H9 (cell line): Measurements from ENCODE around the gene APP. TPM values are rescaled to one million over a fixed set of nuclear protein-coding genes. Genes with fewer than 3 reads are reported as not detected.

Source experiments
- DNase-seq: peaks from one replicate; pipeline ENCODE4 v3.0.0-alpha.2; 2017
- H2AFZ ChIP-seq: one replicate; pipeline ENCODE4 v1.6.1; 2013; ENCODE audit warnings: mild to moderate bottlenecking, low read length, control low read depth, moderate library complexity
- H2AK5ac ChIP-seq: 2 replicates; pipeline ENCODE4 v1.6.1; 2013; ENCODE audit warnings: low read length, control low read depth, mixed read lengths; ENCODE audit not compliant: insufficient read length
- H2BK120ac ChIP-seq: one replicate; pipeline ENCODE4 v1.6.1; 2013; ENCODE audit warnings: low read depth, mild to moderate bottlenecking, low read length, control low read depth, inconsistent platforms; ENCODE audit not compliant: poor library complexity, severe bottlenecking
- H2BK12ac ChIP-seq: 2 replicates; pipeline ENCODE4 v1.6.1; 2013; ENCODE audit warnings: low read length, control low read depth, mixed read lengths, low read depth; ENCODE audit not compliant: insufficient read length
- H2BK15ac ChIP-seq: 2 replicates; pipeline ENCODE4 v1.6.1; 2013; ENCODE audit warnings: low read depth, low read length, control low read depth
- H2BK20ac ChIP-seq: one replicate; pipeline ENCODE4 v1.6.1; 2013; ENCODE audit warnings: low read depth, mild to moderate bottlenecking, low read length, control low read depth, inconsistent platforms; ENCODE audit not compliant: poor library complexity, severe bottlenecking
- H2BK5ac ChIP-seq: 2 replicates; pipeline ENCODE4 v1.6.1; 2013; ENCODE audit warnings: low read length, control low read depth, mixed read lengths; ENCODE audit not compliant: insufficient read length
- H3K14ac ChIP-seq: 2 replicates; pipeline ENCODE4 v1.6.1; 2013; ENCODE audit warnings: low read length, control low read depth; ENCODE audit not compliant: insufficient read depth
- H3K18ac ChIP-seq: 2 replicates; pipeline ENCODE4 v1.6.1; 2013; ENCODE audit warnings: low read depth, mild to moderate bottlenecking, mixed read lengths, low read length, control low read depth; ENCODE audit not compliant: insufficient read length
- H3K23ac ChIP-seq: 2 replicates; pipeline ENCODE4 v1.6.1; 2013; ENCODE audit warnings: low read length, control low read depth, mixed read lengths, low read depth; ENCODE audit not compliant: insufficient read length
- H3K23me2 ChIP-seq: 2 replicates; pipeline ENCODE4 v1.6.1; 2013; ENCODE audit warnings: low read depth, mild to moderate bottlenecking, mixed read lengths, low read length, control low read depth; ENCODE audit not compliant: insufficient read length, poor library complexity, severe bottlenecking
- H3K27ac ChIP-seq: 2 replicates; pipeline ENCODE4 v1.5.1; 2013; ENCODE audit warnings: low read length, control low read depth, mixed read lengths, low read depth; ENCODE audit not compliant: insufficient read length
- H3K27me3 ChIP-seq: 2 replicates; pipeline ENCODE4 v1.6.1; 2013; ENCODE audit warnings: low read length, control low read depth, inconsistent platforms; ENCODE audit not compliant: insufficient read depth
- H3K4ac ChIP-seq: 2 replicates; pipeline ENCODE4 v1.6.1; 2013; ENCODE audit warnings: low read depth, mild to moderate bottlenecking, control low read depth, inconsistent platforms, low read length, moderate library complexity
- H3K4me1 ChIP-seq: 2 replicates; pipeline ENCODE4 v1.6.1; 2013; ENCODE audit warnings: low read length, control low read depth, inconsistent platforms; ENCODE audit not compliant: insufficient read depth
- H3K4me2 ChIP-seq: 2 replicates; pipeline ENCODE4 v1.6.1; 2013; ENCODE audit warnings: low read length, control low read depth, mixed read lengths; ENCODE audit not compliant: insufficient read length, insufficient read depth
- H3K56ac ChIP-seq: 2 replicates; pipeline ENCODE4 v1.6.1; 2013; ENCODE audit warnings: low read depth, mild to moderate bottlenecking, mixed read lengths, low read length, control low read depth; ENCODE audit not compliant: insufficient read length
- H3K79me1 ChIP-seq: 2 replicates; pipeline ENCODE4 v1.6.1; 2013; ENCODE audit warnings: low read depth, mild to moderate bottlenecking, moderate library complexity, low read length, control low read depth, inconsistent platforms; ENCODE audit not compliant: insufficient read depth, poor library complexity, severe bottlenecking
- H3K79me2 ChIP-seq: 2 replicates; pipeline ENCODE4 v1.6.1; 2013; ENCODE audit warnings: low read length, control low read depth, inconsistent platforms; ENCODE audit not compliant: insufficient read depth
- H3K9ac ChIP-seq: 2 replicates; pipeline ENCODE4 v1.6.1; 2013; ENCODE audit warnings: low read length, control low read depth, mixed read lengths; ENCODE audit not compliant: insufficient read length; ENCODE audit errors: extremely low read depth
- H3K9me3 ChIP-seq: one replicate; pipeline ENCODE4 v1.6.1; 2013; ENCODE audit warnings: low read depth, low read length, inconsistent platforms; ENCODE audit not compliant: control insufficient read depth
- H3T11ph ChIP-seq: one replicate; pipeline ENCODE4 v1.6.1; 2013; ENCODE audit warnings: mild to moderate bottlenecking, low read length, control low read depth, inconsistent platforms
- H4K20me1 ChIP-seq: one replicate; pipeline ENCODE4 v1.6.1; 2013; ENCODE audit not compliant: control insufficient read depth, insufficient read length, insufficient read depth
- H4K5ac ChIP-seq: 2 replicates; pipeline ENCODE4 v1.6.1; 2013; ENCODE audit warnings: low read depth, mild to moderate bottlenecking, mixed read lengths, low read length, control low read depth; ENCODE audit not compliant: insufficient read length
- H4K8ac ChIP-seq: replicated peaks from 2 replicates; pipeline ENCODE4 v1.6.1; 2013; ENCODE audit warnings: low read length, control low read depth, mixed read lengths, low read depth; ENCODE audit not compliant: insufficient read length
- H4K91ac ChIP-seq: 2 replicates; pipeline ENCODE4 v1.6.1; 2013; ENCODE audit warnings: low read depth, mild to moderate bottlenecking, moderate library complexity, mixed read lengths, low read length, control low read depth; ENCODE audit not compliant: insufficient read length
- H3K27ac Mint-ChIP-seq, 3 experiments: 2 replicates in 2 of 3; 3 replicates in 1 of 3; pipeline ENCODE4 v1.8.0; 2020 to 2021; ENCODE audit warnings: mixed read lengths in 3 of 3, mild to moderate bottlenecking in 1 of 3, moderate library complexity in 1 of 3
- H3K27me3 Mint-ChIP-seq: 2 replicates; pipeline ENCODE4 v1.8.0; 2021; ENCODE audit warnings: low read depth, mild to moderate bottlenecking, moderate library complexity, mixed read lengths
- H3K36me3 Mint-ChIP-seq, 3 experiments: 2 replicates in 2 of 3; 3 replicates in 1 of 3; pipeline ENCODE4 v1.8.0; 2020 to 2021; ENCODE audit warnings: low read depth in 3 of 3, mixed read lengths in 3 of 3; ENCODE audit not compliant: insufficient read depth in 1 of 3
- H3K4me1 Mint-ChIP-seq, 2 experiments: 2 replicates each; pipeline ENCODE4 v1.8.0; 2020; ENCODE audit warnings: mixed read lengths in 2 of 2
- H3K4me3 Mint-ChIP-seq, 2 experiments: 2 replicates in 1 of 2; 3 replicates in 1 of 2; pipeline ENCODE4 v1.8.0; 2020 to 2021; ENCODE audit warnings: mild to moderate bottlenecking in 2 of 2, mixed read lengths in 2 of 2, moderate library complexity in 1 of 2
- H3K9me3 Mint-ChIP-seq, 2 experiments: 2 replicates in 1 of 2; 3 replicates in 1 of 2; pipeline ENCODE4 v1.8.0; 2020; ENCODE audit warnings: mild to moderate bottlenecking in 2 of 2, mixed read lengths in 2 of 2, moderate library complexity in 1 of 2
- CTCF ChIP-seq: fragments of 200-600 bp; sonication (generic); conservative IDR thresholded peaks from 3 replicates; pipeline ENCODE4 v1.8.0; 2021; ENCODE audit warnings: antibody characterized with exemption, mild to moderate bottlenecking
- WGBS: extraction: QIAGEN DNeasy Blood & Tissue Kit; methylation state at CpG from one replicate; pipeline ENCODE4 v1.1.7; 2013; ENCODE audit warnings: missing lambda C conversion rate, low lambda C conversion rate, mixed read lengths; ENCODE audit not compliant: insufficient read length; ENCODE audit errors: extremely low coverage; 5-methylcytosine and 5-hydroxymethylcytosine counted together
- total RNA-seq: library from RNA; stranded (reverse); gene quantifications from 2 replicates; pipeline ENCODE4 v1.2.1, GENCODE V29; 2021

Gene APP
- total RNA-seq, 1 experiment from 2014 or later: 380 TPM

- H3K9ac ChIP-seq: no peak overlapping the region
- no peak overlapping the region for H2AFZ ChIP-seq
- H3K4me1 ChIP-seq: peaks cover 4% of the 10 kb centered on the region; the same call in 1 of the 2 replicates
- H3K4me2 ChIP-seq: no peak overlapping the region
- DNase-seq: no peak
- Mint-ChIP-seq H3K27ac (peak overlapping the region in 2 of 3 experiments; percentile 52 to 90; a peak in 3 of 7 replicates), H3K4me1 (peaks cover 36 to 44% of the 10 kb centered on the region in 2 experiments), H3K9me3 (no peaks in the 10 kb centered on the region), H3K27me3 (no peaks in the 10 kb centered on the region), H3K4me3 (no peak overlapping the region), H3K36me3 (peaks cover 13 to 22% (median 17%) of the 10 kb centered on the region in 3 experiments)
- H3K9me3 ChIP-seq: no peaks in the 10 kb centered on the region
- H4K91ac ChIP-seq: no peak overlapping the region
- no peaks in the 10 kb centered on the region for H3K23me2 ChIP-seq
- H3K79me2 ChIP-seq: peaks cover 48% of the 10 kb centered on the region
- no peak overlapping the region for H3K18ac ChIP-seq
- H3K56ac ChIP-seq: no peak overlapping the region
- peaks cover 7% of the 10 kb centered on the region for H3K79me1 ChIP-seq
- H2AK5ac ChIP-seq: no peak overlapping the region
- no peak overlapping the region for H4K8ac ChIP-seq
- no peak for TF ChIP-seq CTCF
- no peak overlapping the region for H4K5ac ChIP-seq
- no peak overlapping the region for H2BK120ac ChIP-seq
- WGBS: no CpG with 5 or more reads among the region's 4 CpGs
- no peak overlapping the region for H2BK12ac ChIP-seq
- no peaks in the 10 kb centered on the region for H3K27me3 ChIP-seq
- no peak overlapping the region for H2BK15ac ChIP-seq
- no peak overlapping the region for H3K14ac ChIP-seq
- no peak overlapping the region for H2BK5ac ChIP-seq
- H2BK20ac ChIP-seq: no peak overlapping the region
- no peak overlapping the region for H3K27ac ChIP-seq
- H3T11ph ChIP-seq: no peak overlapping the region
- no peak overlapping the region for H3K4ac ChIP-seq
- H4K20me1 ChIP-seq: no peaks in the 10 kb centered on the region
- H3K23ac ChIP-seq: no peak overlapping the region
Measured at GRCh38 chr21:26144031-26144430, 26.5 kb downstream of the APP start.
